H1 (cell line): ENCODE data around the gene MTNR1B. TPM values are rescaled to one million over a fixed set of nuclear protein-coding genes. Genes with fewer than 3 reads are reported as not detected.

ENCODE experiments used
- CTCF ChIA-PET: fragments of 300-600 bp; sonication (Branson Sonifier 250); formaldehyde crosslinking; loops from one replicate; lab custom pipeline; 2021; ENCODE audit not compliant: partially characterized antibody; lab: Charles Lee
- POLR2A ChIA-PET: fragments of 300-600 bp; sonication (Branson Sonifier 250); formaldehyde crosslinking; loops from one replicate; lab custom pipeline; 2021; ENCODE audit warnings: inconsistent platforms; ENCODE audit not compliant: partially characterized antibody; lab: Charles Lee
- DNase-seq, 2 experiments: peaks; one replicate each; pipeline versions ENCODE4 v3.0.0 to v3.0.0-alpha.2; 2010 to 2022; ENCODE audit warnings: low spot score in 2 of 2, low read depth in 1 of 2, mixed read lengths in 1 of 2
- FAIRE-seq: peaks from 2 replicates; lab custom pipeline; 2011; peaks lifted over from hg19 to GRCh38; lab: Jason Lieb, UNC
- H2AFZ ChIP-seq: 2 replicates; pipeline ENCODE4 v1.8.1; 2012; ENCODE audit warnings: low read length, inconsistent platforms
- H2AK5ac ChIP-seq: 2 replicates; pipeline ENCODE4 v1.6.1; 2013; ENCODE audit warnings: low read depth, low read length
- H2BK120ac ChIP-seq: replicated peaks from 2 replicates; pipeline ENCODE3; 2013; ENCODE audit warnings: low read depth, low read length, inconsistent platforms
- H2BK12ac ChIP-seq: 2 replicates; pipeline ENCODE4 v1.6.1; 2013; ENCODE audit warnings: low read depth, low read length
- H2BK15ac ChIP-seq: 2 replicates; pipeline ENCODE4 v1.6.1; 2013; ENCODE audit warnings: low read length
- H2BK20ac ChIP-seq: 2 replicates; pipeline ENCODE4 v1.6.1; 2013; ENCODE audit warnings: low read length
- H2BK5ac ChIP-seq: 2 replicates; pipeline ENCODE4 v1.6.1; 2013; ENCODE audit warnings: low read depth, low read length
- H3K14ac ChIP-seq: 2 replicates; pipeline ENCODE4 v1.6.1; 2013; ENCODE audit warnings: inconsistent platforms; ENCODE audit not compliant: insufficient read length
- H3K18ac ChIP-seq: 2 replicates; pipeline ENCODE4 v1.6.1; 2013; ENCODE audit warnings: low read length; ENCODE audit errors: extremely low read depth
- H3K23ac ChIP-seq: 2 replicates; pipeline ENCODE4 v1.6.1; 2013; ENCODE audit warnings: inconsistent platforms; ENCODE audit not compliant: insufficient read length
- H3K23me2 ChIP-seq: 2 replicates; pipeline ENCODE4 v1.6.1; 2013; ENCODE audit warnings: low read depth, low read length
- H3K27ac ChIP-seq: 2 replicates; pipeline ENCODE4 v1.6.1; 2011; ENCODE audit warnings: low read depth, low read length, inconsistent platforms
- H3K27me3 ChIP-seq, 4 experiments: replicated peaks in 1 of 4; 1 replicate in 1 of 4; 2 replicates in 3 of 4; pipeline versions ENCODE4 v1.6.1 to v1.8.1; 2011 to 2013; ENCODE audit warnings: low read length in 3 of 4, mild to moderate bottlenecking in 3 of 4, inconsistent platforms in 2 of 4, mixed read lengths in 2 of 4, moderate library complexity in 1 of 4; ENCODE audit not compliant: control insufficient read depth in 3 of 4, insufficient read depth in 3 of 4; ENCODE audit errors: extremely low read depth in 1 of 4
- H3K36me3 ChIP-seq, 4 experiments: 2 replicates each; pipeline versions ENCODE4 v1.6.1 to v1.8.1; 2011 to 2013; ENCODE audit warnings: mild to moderate bottlenecking in 4 of 4, low read length in 3 of 4, moderate library complexity in 2 of 4, control low read depth in 1 of 4, inconsistent platforms in 1 of 4; ENCODE audit not compliant: insufficient read depth in 4 of 4, control insufficient read depth in 2 of 4
- H3K4ac ChIP-seq: replicated peaks from 2 replicates; pipeline ENCODE3; 2013; ENCODE audit warnings: low read length, low read depth, mixed read lengths, inconsistent platforms; ENCODE audit not compliant: insufficient read length
- H3K4me1 ChIP-seq, 4 experiments: replicated peaks in 1 of 4; 1 replicate in 1 of 4; 2 replicates in 3 of 4; pipeline versions ENCODE4 v1.6.1 to v1.8.1; 2011 to 2013; ENCODE audit warnings: low read length in 3 of 4, inconsistent platforms in 2 of 4, mixed read lengths in 1 of 4; ENCODE audit not compliant: insufficient read depth in 4 of 4, control insufficient read depth in 3 of 4
- H3K4me2 ChIP-seq, 2 experiments: 2 replicates each; pipeline versions ENCODE4 v1.6.1 to v1.8.1; 2011 to 2013; ENCODE audit warnings: low read depth in 2 of 2, low read length in 2 of 2, control low read depth in 1 of 2, inconsistent platforms in 1 of 2, mild to moderate bottlenecking in 1 of 2; ENCODE audit not compliant: insufficient read depth in 1 of 2
- H3K4me3 ChIP-seq, 4 experiments: fragments of 200-600, 300-600 bp in 1 of 4; sonication (generic), shearing (Covaris generic), sonication (Bioruptor Twin) in 1 of 4; 2 replicates each; pipeline versions ENCODE4 v1.5.1 to v1.8.1; 2011 to 2016; ENCODE audit warnings: low read length in 4 of 4, low read depth in 3 of 4, control low read depth in 2 of 4, inconsistent platforms in 2 of 4, mild to moderate bottlenecking in 2 of 4, mixed read lengths in 1 of 4, moderate library complexity in 1 of 4; ENCODE audit not compliant: insufficient read depth in 2 of 4; ENCODE audit errors: extremely low read depth in 1 of 4
- H3K56ac ChIP-seq: replicated peaks from 2 replicates; pipeline ENCODE3; 2013; ENCODE audit warnings: low read depth, mild to moderate bottlenecking, mixed read lengths, low read length, inconsistent platforms; ENCODE audit not compliant: insufficient read length
- H3K79me1 ChIP-seq: 2 replicates; pipeline ENCODE4 v1.6.1; 2013; ENCODE audit warnings: low read depth, low read length, control low read depth
- H3K79me2 ChIP-seq, 2 experiments: 2 replicates each; pipeline versions ENCODE4 v1.6.1 to v1.8.1; 2012 to 2013; ENCODE audit warnings: low read length in 2 of 2, mild to moderate bottlenecking in 2 of 2, inconsistent platforms in 1 of 2; ENCODE audit not compliant: insufficient read depth in 2 of 2, control insufficient read depth in 1 of 2
- H3K9ac ChIP-seq, 4 experiments: replicated peaks in 1 of 4; 1 replicate in 1 of 4; 2 replicates in 3 of 4; pipeline versions ENCODE4 v1.6.1 to v1.8.1; 2011 to 2013; ENCODE audit warnings: low read depth in 3 of 4, low read length in 3 of 4, control low read depth in 2 of 4, mild to moderate bottlenecking in 2 of 4, moderate library complexity in 2 of 4, inconsistent platforms in 1 of 4; ENCODE audit errors: extremely low read depth in 1 of 4
- H3K9me3 ChIP-seq, 2 experiments: 2 replicates each; pipeline versions ENCODE4 v1.6.1 to v1.8.1; 2012 to 2013; ENCODE audit warnings: mild to moderate bottlenecking in 2 of 2, moderate library complexity in 2 of 2, control low read depth in 1 of 2, inconsistent platforms in 1 of 2, low read depth in 1 of 2, low read length in 1 of 2, mixed read lengths in 1 of 2; ENCODE audit not compliant: insufficient read depth in 2 of 2
- H4K20me1 ChIP-seq, 2 experiments: replicated peaks in 1 of 2; 2 replicates each; pipeline versions ENCODE3 to v1.8.1; 2011 to 2013; ENCODE audit warnings: inconsistent platforms in 2 of 2, low read length in 2 of 2, mild to moderate bottlenecking in 1 of 2; ENCODE audit not compliant: insufficient read depth in 2 of 2, control insufficient read depth in 1 of 2
- H4K5ac ChIP-seq: 2 replicates; pipeline ENCODE4 v1.6.1; 2013; ENCODE audit warnings: low read length, low read depth, mixed read lengths, inconsistent platforms; ENCODE audit not compliant: insufficient read length
- H4K8ac ChIP-seq: 2 replicates; pipeline ENCODE4 v1.8.0; 2013; ENCODE audit warnings: mild to moderate bottlenecking, moderate library complexity, low read length, inconsistent platforms; ENCODE audit not compliant: insufficient read depth; ENCODE audit errors: extremely low read depth
- H4K91ac ChIP-seq: replicated peaks from 2 replicates; pipeline ENCODE3; 2013; ENCODE audit warnings: low read length, mixed read lengths, inconsistent platforms; ENCODE audit not compliant: insufficient read length
- BCL11A ChIP-seq, 2 experiments: IDR thresholded peaks; one replicate each; pipeline ENCODE4 v1.6.1; 2011; ENCODE audit warnings: low read depth in 2 of 2, low read length in 2 of 2, mild to moderate bottlenecking in 2 of 2
- BRCA1 ChIP-seq: IDR thresholded peaks from 2 replicates; pipeline ENCODE4 v1.6.1; 2012; ENCODE audit warnings: low read depth, low read length, improper control_type of control experiment
- EZH2 ChIP-seq: fragments of 200-600 bp; sonication (generic); IDR thresholded peaks from 2 replicates; pipeline ENCODE4 v1.7.1; 2012; ENCODE audit warnings: low read depth, mild to moderate bottlenecking, moderate library complexity, low read length, inconsistent platforms; ENCODE audit not compliant: severe bottlenecking
- FOSL1 ChIP-seq: IDR thresholded peaks from 2 replicates; pipeline ENCODE4 v1.6.1; 2011; ENCODE audit warnings: mild to moderate bottlenecking, low read depth, low read length, moderate library complexity; ENCODE audit not compliant: insufficient read depth
- KDM5A ChIP-seq: fragments of 200-600 bp; IDR thresholded peaks from 2 replicates; pipeline ENCODE4 v1.7.1; 2012; ENCODE audit warnings: mild to moderate bottlenecking, low read length, inconsistent platforms, mixed read lengths
- RAD21 ChIP-seq, 2 experiments: IDR thresholded peaks in 1 of 2; conservative IDR thresholded peaks in 1 of 2; 2 replicates each; pipeline ENCODE4 v1.6.1; 2011; ENCODE audit warnings: low read depth in 2 of 2, low read length in 2 of 2, improper control_type of control experiment in 1 of 2, inconsistent platforms in 1 of 2, mild to moderate bottlenecking in 1 of 2, moderate library complexity in 1 of 2
- RBBP5 ChIP-seq: IDR thresholded peaks from 2 replicates; pipeline ENCODE4 v1.7.1; 2012; ENCODE audit warnings: low read depth, mild to moderate bottlenecking, inconsistent platforms, low read length, moderate library complexity, borderline replicate concordance
- TEAD4 ChIP-seq: IDR thresholded peaks from 2 replicates; pipeline ENCODE4 v1.6.1; 2012; ENCODE audit warnings: low read depth, low read length, inconsistent platforms, mixed read lengths
- WGBS, 2 experiments: shearing (Covaris generic) in 1 of 2; methylation state at CpG; one replicate each; pipeline versions ENCODE4 v1.1.6 to v1.1.7; 2013 to 2015; ENCODE audit warnings: low lambda C conversion rate in 2 of 2, mixed read lengths in 2 of 2, inconsistent platforms in 1 of 2, low coverage in 1 of 2, missing lambda C conversion rate in 1 of 2; ENCODE audit not compliant: insufficient replicate concordance in 2 of 2, insufficient coverage in 1 of 2, insufficient read length in 1 of 2; ENCODE audit errors: extremely low coverage in 1 of 2, missing lambda C conversion rate in 1 of 2; 5-methylcytosine and 5-hydroxymethylcytosine counted together
- polyA plus RNA-seq, 7 experiments: library from polyadenylated mRNA; depleted of rRNA in 3 of 7; stranded (reverse) in 5 of 7; unstranded in 2 of 7; fragments of >200 nt in 5 of 7; fragments of 200-250 nt in 2 of 7; gene quantifications; 1 replicate in 5 of 7; 2 replicates in 1 of 7; 4 replicates in 1 of 7; pipeline versions ENCODE4 v1.2.1 to v1.2.3, GENCODE V29; 2011 to 2013; ENCODE audit warnings: missing spikeins in 2 of 7, mixed read lengths in 2 of 7
- total RNA-seq: library from RNA; stranded (reverse); fragmentation: NEBNext Ultra II Directional; extraction: Animal tissue kit (Norgen Biotek cat#: 25700); gene quantifications from 2 replicates; pipeline ENCODE4 v1.2.1, GENCODE V29; 2021
- TF ChIP-seq, protein P1 (sequence below): IDR thresholded peaks from 2 replicates; pipeline ENCODE4 v1.6.1; 2011; ENCODE audit warnings: low read depth, mild to moderate bottlenecking, low read length; ENCODE audit not compliant: insufficient read depth
- TF ChIP-seq, protein P2 (sequence below): IDR thresholded peaks from 2 replicates; pipeline ENCODE4 v1.6.1; 2011; ENCODE audit warnings: low read length, improper control_type of control experiment

Gene MTNR1B
- total and polyA plus RNA-seq, 2 of the 8 experiments (the other 6 are each of a cell fraction or from before 2014, with no cell fraction given), result 0.08 TPM; not detected in 1

DNA sequence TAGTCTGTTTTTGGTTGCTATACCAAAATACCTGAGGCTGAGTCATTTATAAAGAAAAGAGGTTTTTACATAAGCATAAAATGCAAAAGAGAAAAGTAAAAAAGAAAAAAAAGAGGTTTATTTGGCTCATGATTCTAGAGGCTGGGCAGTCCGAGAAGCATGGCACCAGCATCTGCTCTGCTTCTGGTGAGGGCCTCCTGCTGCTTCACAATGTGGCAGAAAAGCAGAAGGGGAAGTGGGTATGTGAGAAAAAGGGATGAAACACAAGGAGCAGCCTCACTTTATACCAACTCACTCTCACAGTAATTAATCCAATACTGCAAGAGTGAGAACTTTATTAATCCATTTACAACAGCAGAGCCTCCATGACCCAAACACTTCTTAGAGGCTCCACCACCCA, 47.1 kb downstream of the MTNR1B start:
- no peak overlapping the region for H3K56ac ChIP-seq
- H2BK5ac ChIP-seq, result no peak overlapping the region
- no peak overlapping the region for H3K4me3 ChIP-seq
- FAIRE-seq, result no peak
- H4K20me1 ChIP-seq, result no peaks in the 10 kb centered on the region
- H4K91ac ChIP-seq, result no peak overlapping the region
- no peak overlapping the region for H3K9ac ChIP-seq
- H3K36me3 ChIP-seq, result no peaks in the 10 kb centered on the region
- H3K27me3 ChIP-seq, result no peaks in the 10 kb centered on the region
- H2BK120ac ChIP-seq, result no peak overlapping the region
- peaks cover 4 to 12% of the 10 kb centered on the region in 2 experiments; a peak in 2 of 4 replicates for H3K9me3 ChIP-seq
- H3K4me1 ChIP-seq, result no peaks in the 10 kb centered on the region
- no peak overlapping the region for H3K23ac ChIP-seq
- CTCF ChIA-PET, result interaction anchor here (0.5 kb wide), 1 partner anchor 46 kb away, joined by 3 read pairs; no protein-coding TSS in a partner anchor
- POLR2A ChIA-PET, result interaction anchor here (0.6 kb wide), 1 partner anchor 150 kb away, joined by 3 read pairs; no protein-coding TSS in a partner anchor
- H4K5ac ChIP-seq, result no peak overlapping the region
- no peak overlapping the region for H3K18ac ChIP-seq
- H2AK5ac ChIP-seq, result no peak overlapping the region
- no peak overlapping the region for H2AFZ ChIP-seq
- DNase-seq, result no peak
- H3K4me2 ChIP-seq, result no peak overlapping the region
- H3K14ac ChIP-seq, result no peak overlapping the region
- H2BK15ac ChIP-seq, result no peak overlapping the region
- H3K23me2 ChIP-seq, result no peaks in the 10 kb centered on the region
- no peak overlapping the region for H3K4ac ChIP-seq
- H4K8ac ChIP-seq, result no peak overlapping the region
- no peaks in the 10 kb centered on the region for H3K79me2 ChIP-seq
- H3K27ac ChIP-seq, result no peak overlapping the region
- H2BK12ac ChIP-seq, result no peak overlapping the region
- WGBS, 2 experiments, result 79% methylated on average over 1 of the region's 1 CpG; no CpG with 5 or more reads in 1 of the 2 experiments
- no peaks in the 10 kb centered on the region for H3K79me1 ChIP-seq
- H2BK20ac ChIP-seq, result no peak overlapping the region
- TF ChIP-seq TEAD4 (no peak), BCL11A (IDR thresholded peaks at IDR 0.05; ENCODE audit: low read depth in 2 of 2, low read length in 2 of 2) (no peak), BRCA1 (no peak), RBBP5 (no peak), RAD21 (IDR thresholded peaks at IDR 0.05 in 1 of 2, conservative IDR thresholded peaks at IDR 0.05 in 1 of 2; ENCODE audit: low read depth in 2 of 2, low read length in 2 of 2) (no peak), FOSL1 (no peak), EZH2 (no peak), KDM5A (no peak)
- TF ChIP-seq, protein P1, sequence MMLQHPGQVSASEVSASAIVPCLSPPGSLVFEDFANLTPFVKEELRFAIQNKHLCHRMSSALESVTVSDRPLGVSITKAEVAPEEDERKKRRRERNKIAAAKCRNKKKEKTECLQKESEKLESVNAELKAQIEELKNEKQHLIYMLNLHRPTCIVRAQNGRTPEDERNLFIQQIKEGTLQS, result no peak
- TF ChIP-seq, protein P2, sequence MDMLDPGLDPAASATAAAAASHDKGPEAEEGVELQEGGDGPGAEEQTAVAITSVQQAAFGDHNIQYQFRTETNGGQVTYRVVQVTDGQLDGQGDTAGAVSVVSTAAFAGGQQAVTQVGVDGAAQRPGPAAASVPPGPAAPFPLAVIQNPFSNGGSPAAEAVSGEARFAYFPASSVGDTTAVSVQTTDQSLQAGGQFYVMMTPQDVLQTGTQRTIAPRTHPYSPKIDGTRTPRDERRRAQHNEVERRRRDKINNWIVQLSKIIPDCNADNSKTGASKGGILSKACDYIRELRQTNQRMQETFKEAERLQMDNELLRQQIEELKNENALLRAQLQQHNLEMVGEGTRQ, result no peak
